HFF-Myc (cell line): ENCODE results near the gene GCC1.
"Not testable (repeated sequence)": the region's sequence is repeated elsewhere in the genome, so short reads cannot be mapped to it uniquely, and the experiment has no call there.

Source experiments
- DNase-seq: peaks from one replicate; pipeline ENCODE4 v3.0.0-alpha.2; 2011; ENCODE audit warnings: low read depth; ENCODE audit errors: extremely low read depth
- H3K4me3 ChIP-seq: replicated peaks from 2 replicates; pipeline ENCODE4 v1.5.1; 2011; ENCODE audit warnings: low read depth, mild to moderate bottlenecking, control low read depth, low read length
- CTCF ChIP-seq: IDR thresholded peaks from 2 replicates; pipeline ENCODE4 v1.5.1; 2012; ENCODE audit warnings: mild to moderate bottlenecking, low read depth, low read length, control low read depth; ENCODE audit errors: missing control alignments

The GCC1 gene

GRCh38 chr7:127578036-127578684, 7.2 kb downstream of the GCC1 start:
- no peak overlapping the region for H3K4me3 ChIP-seq
- no peak for DNase-seq
- peak; percentile 22 for TF ChIP-seq CTCF

- no peak for TF ChIP-seq CTCF
- H3K4me3 ChIP-seq = no peak overlapping the region
- DNase-seq = no peak
Observed at GRCh38 chr7:127571741-127572505, 13.5 kb downstream of the GCC1 start.

GRCh38 chr7:127568034-127568433, 17.4 kb downstream of the GCC1 start:
- not testable (repeated sequence) for H3K4me3 ChIP-seq, DNase-seq

GRCh38 chr7:127566242-127566641, 19.2 kb downstream of the GCC1 start:
- no peak overlapping the region for H3K4me3 ChIP-seq
- TF ChIP-seq CTCF = no peak
- no peak for DNase-seq

- no peak for DNase-seq
- no peak overlapping the region for H3K4me3 ChIP-seq
- no peak for TF ChIP-seq CTCF
Observed at GRCh38 chr7:127557803-127558202, 27.6 kb downstream of the GCC1 start.

GRCh38 chr7:127556404-127556803, 29.0 kb downstream of the GCC1 start:
- H3K4me3 ChIP-seq = no peak overlapping the region
- TF ChIP-seq CTCF = no peak
- DNase-seq = no peak

- TF ChIP-seq CTCF = no peak
- DNase-seq = no peak
- no peak overlapping the region for H3K4me3 ChIP-seq
Observed at GRCh38 chr7:127551941-127552340, 33.5 kb downstream of the GCC1 start.
